ENCODE results near the gene PNPLA7.
A peak's percentile ranks its signal among the peaks of the same experiment; 100 is the strongest.
"Not testable (repeated sequence)": the region's sequence is repeated elsewhere in the genome, so short reads cannot be mapped to it uniquely, and the experiment has no call there.

The PNPLA7 gene

GRCh38 chr9:137553654-137554053, 3.5 kb upstream of the PNPLA7 start:
- 93% methylated on average over 10 of the region's 10 CpGs for WGBS

DNA sequence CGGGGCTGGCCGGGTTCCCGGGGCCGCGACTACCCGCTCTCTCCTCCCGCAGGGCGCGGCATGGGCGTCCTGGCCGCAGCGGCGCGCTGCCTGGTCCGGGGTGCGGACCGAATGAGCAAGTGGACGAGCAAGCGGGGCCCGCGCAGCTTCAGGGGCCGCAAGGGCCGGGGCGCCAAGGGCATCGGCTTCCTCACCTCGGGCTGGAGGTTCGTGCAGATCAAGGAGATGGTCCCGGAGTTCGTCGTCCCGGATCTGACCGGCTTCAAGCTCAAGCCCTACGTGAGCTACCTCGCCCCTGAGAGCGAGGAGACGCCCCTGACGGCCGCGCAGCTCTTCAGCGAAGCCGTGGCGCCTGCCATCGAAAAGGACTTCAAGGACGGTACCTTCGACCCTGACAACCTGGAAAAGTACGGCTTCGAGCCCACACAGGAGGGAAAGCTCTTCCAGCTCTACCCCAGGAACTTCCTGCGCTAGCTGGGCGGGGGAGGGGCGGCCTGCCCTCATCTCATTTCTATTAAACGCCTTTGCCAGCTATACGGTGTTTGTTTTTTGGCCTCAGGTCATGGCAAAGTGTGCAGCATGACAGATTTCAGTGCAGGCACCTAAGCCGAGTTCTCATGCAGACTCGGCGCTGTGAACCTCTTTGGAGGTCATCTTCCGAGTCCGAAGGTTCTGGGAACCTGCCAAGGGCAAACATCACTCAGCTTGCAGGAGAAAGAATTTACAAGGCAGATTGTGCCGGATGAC, 2.0 kb upstream of the PNPLA7 start:
- peak overlapping the region; percentile 76 for H2BK15ac ChIP-seq (ENCODE audit: low read depth, poor library complexity, severe bottlenecking)
- WGBS = 14% methylated on average over 48 of the region's 58 CpGs
- H3K4ac ChIP-seq (ENCODE audit: low read depth in 1 of 2, low read length in 2 of 2) = peak overlapping the region in 1 of 2 experiments; percentile 90
- H2AK5ac ChIP-seq (ENCODE audit: low read length, severe bottlenecking) = no peak overlapping the region
- peak; percentile 5 for DNase-seq
- peak overlapping the region; percentile 29 for H2AFZ ChIP-seq (ENCODE audit: low read depth, low read length)
- peaks cover 15% of the 10 kb centered on the region for H3K4me1 ChIP-seq (ENCODE audit: control insufficient read depth, insufficient read depth, low read depth, low read length)
- peaks cover 31 to 42% of the 10 kb centered on the region in 2 experiments for H3K36me3 ChIP-seq (ENCODE audit: control insufficient read depth in 1 of 2, insufficient read depth in 2 of 2, low read depth in 1 of 2, low read length in 2 of 2)
- H3K9me3 ChIP-seq (ENCODE audit: control insufficient read depth, low read length) = no peaks in the 10 kb centered on the region
- H3K79me1 ChIP-seq (replicated peaks; ENCODE audit: low read length, poor library complexity, severe bottlenecking) = peaks cover 20% of the 10 kb centered on the region
- no peaks in the 10 kb centered on the region for H3K27me3 ChIP-seq (ENCODE audit: control insufficient read depth in 1 of 2, insufficient read depth in 1 of 2, low read length in 2 of 2)
- H2BK120ac ChIP-seq (ENCODE audit: low read depth, low read length) = peak overlapping the region; percentile 96
- no peak overlapping the region for H2BK5ac ChIP-seq (ENCODE audit: low read depth, low read length, poor library complexity, severe bottlenecking)
- peak overlapping the region; percentile 93 for H3K9ac ChIP-seq (ENCODE audit: low read length)
- peak overlapping the region; percentile 87 to 96 for H3K4me3 ChIP-seq (ENCODE audit: insufficient read depth in 1 of 2, low read depth in 1 of 2, low read length in 2 of 2)
- peak overlapping the region; percentile 80 for H3K4me2 ChIP-seq (ENCODE audit: low read length, poor library complexity, severe bottlenecking)
- H3K14ac ChIP-seq (ENCODE audit: low read length in 2 of 2) = peak overlapping the region in 1 of 2 experiments; percentile 69
- no peak overlapping the region for H4K91ac ChIP-seq (ENCODE audit: low read length)
- H3K27ac ChIP-seq (ENCODE audit: low read length, poor library complexity, severe bottlenecking) = peak overlapping the region; percentile 37
- H2BK12ac ChIP-seq (ENCODE audit: low read length in 2 of 2) = peak overlapping the region in 1 of 2 experiments; percentile 2
- H4K8ac ChIP-seq (ENCODE audit: low read length) = peak overlapping the region; percentile 79
- H3K23ac ChIP-seq (ENCODE audit: low read length in 2 of 2) = peak overlapping the region in 1 of 2 experiments; percentile 65
- peak overlapping the region; percentile 60 to 79 for H3K18ac ChIP-seq (ENCODE audit: low read depth in 1 of 2, low read length in 2 of 2)

More at GRCh38 chr9:137553654-137554053, 3.5 kb upstream of the PNPLA7 start:
- H3K9me3 ChIP-seq (ENCODE audit: control insufficient read depth, low read length); H2BK120ac ChIP-seq (ENCODE audit: low read depth, low read length); DNase-seq; H3K4ac ChIP-seq (ENCODE audit: low read depth in 1 of 2, low read length in 2 of 2); H2BK12ac ChIP-seq (ENCODE audit: low read length in 2 of 2); H2AFZ ChIP-seq (ENCODE audit: low read depth, low read length); H3K18ac ChIP-seq (ENCODE audit: low read depth in 1 of 2, low read length in 2 of 2); H3K27me3 ChIP-seq (ENCODE audit: control insufficient read depth in 1 of 2, insufficient read depth in 1 of 2, low read length in 2 of 2); H3K9ac ChIP-seq (ENCODE audit: low read length); H3K27ac ChIP-seq (ENCODE audit: low read length, poor library complexity, severe bottlenecking); H4K8ac ChIP-seq (ENCODE audit: low read length); H3K23ac ChIP-seq (ENCODE audit: low read length in 2 of 2); H4K91ac ChIP-seq (ENCODE audit: low read length); H3K4me2 ChIP-seq (ENCODE audit: low read length, poor library complexity, severe bottlenecking); H2BK15ac ChIP-seq (ENCODE audit: low read depth, poor library complexity, severe bottlenecking); H3K4me3 ChIP-seq (ENCODE audit: insufficient read depth in 1 of 2, low read depth in 1 of 2, low read length in 2 of 2); H2BK5ac ChIP-seq (ENCODE audit: low read depth, low read length, poor library complexity, severe bottlenecking); H3K14ac ChIP-seq (ENCODE audit: low read length in 2 of 2); H2AK5ac ChIP-seq (ENCODE audit: low read length, severe bottlenecking): not testable (repeated sequence)
- peaks cover 16% of the 10 kb centered on the region for H3K4me1 ChIP-seq (ENCODE audit: control insufficient read depth, insufficient read depth, low read depth, low read length)
- peaks cover 25% of the 10 kb centered on the region for H3K79me1 ChIP-seq (replicated peaks; ENCODE audit: low read length, poor library complexity, severe bottlenecking)
- H3K36me3 ChIP-seq (ENCODE audit: control insufficient read depth in 1 of 2, insufficient read depth in 2 of 2, low read depth in 1 of 2, low read length in 2 of 2) = peaks cover 44 to 50% of the 10 kb centered on the region in 2 experiments

- H3K9ac ChIP-seq (ENCODE audit: low read length) = peak within 1 kb of the TSS; percentile 93
- H3K36me3 ChIP-seq (ENCODE audit: control insufficient read depth in 1 of 2, insufficient read depth in 2 of 2, low read depth in 1 of 2, low read length in 2 of 2) = peaks cover 24 to 43% of the 10 kb centered on the region in 2 experiments
- peak within 1 kb of the TSS; percentile 96 for H2BK120ac ChIP-seq (ENCODE audit: low read depth, low read length)
- peak within 1 kb of the TSS; percentile 90 for H4K8ac ChIP-seq (ENCODE audit: low read length)
- no peaks in the 10 kb centered on the region for H3K9me3 ChIP-seq (ENCODE audit: control insufficient read depth, low read length)
- peak within 1 kb of the TSS; percentile 76 for H2BK15ac ChIP-seq (ENCODE audit: low read depth, poor library complexity, severe bottlenecking)
- peak within 1 kb of the TSS in 1 of 2 experiments; percentile 89 for H3K14ac ChIP-seq (ENCODE audit: low read length in 2 of 2)
- no peaks in the 10 kb centered on the region for H3K27me3 ChIP-seq (ENCODE audit: control insufficient read depth in 1 of 2, insufficient read depth in 1 of 2, low read length in 2 of 2)
- peak within 1 kb of the TSS in 1 of 2 experiments; percentile 67 for H2BK12ac ChIP-seq (ENCODE audit: low read length in 2 of 2)
- peak within 1 kb of the TSS; percentile 92 for H4K91ac ChIP-seq (ENCODE audit: low read length)
- peak; percentile 89 for DNase-seq
- peak within 1 kb of the TSS; percentile 37 for H3K27ac ChIP-seq (ENCODE audit: low read length, poor library complexity, severe bottlenecking)
- H3K4ac ChIP-seq (ENCODE audit: low read depth in 1 of 2, low read length in 2 of 2) = peak within 1 kb of the TSS; percentile 67 to 90
- H3K4me3 ChIP-seq (ENCODE audit: insufficient read depth in 1 of 2, low read depth in 1 of 2, low read length in 2 of 2) = peak within 1 kb of the TSS; percentile 87 to 96
- no peak within 1 kb of the TSS for H2AK5ac ChIP-seq (ENCODE audit: low read length, severe bottlenecking)
- H3K23ac ChIP-seq (ENCODE audit: low read length in 2 of 2) = peak within 1 kb of the TSS in 1 of 2 experiments; percentile 65
- H3K79me1 ChIP-seq (replicated peaks; ENCODE audit: low read length, poor library complexity, severe bottlenecking) = peaks cover 15% of the 10 kb centered on the region
- H3K4me2 ChIP-seq (ENCODE audit: low read length, poor library complexity, severe bottlenecking) = peak within 1 kb of the TSS; percentile 95
- peak within 1 kb of the TSS; percentile 46 for H2AFZ ChIP-seq (ENCODE audit: low read depth, low read length)
- peak within 1 kb of the TSS; percentile 84 for H3K18ac ChIP-seq (ENCODE audit: low read depth in 1 of 2, low read length in 2 of 2)
- WGBS = 0% methylated on average over 48 of the region's 106 CpGs
- no peak within 1 kb of the TSS for H2BK5ac ChIP-seq (ENCODE audit: low read depth, low read length, poor library complexity, severe bottlenecking)
- peaks cover 15% of the 10 kb centered on the region for H3K4me1 ChIP-seq (ENCODE audit: control insufficient read depth, insufficient read depth, low read depth, low read length)
Observed at GRCh38 chr9:137551264-137552021, 1.2 kb upstream of the PNPLA7 start, which contains the start of gene MRPL41. Gene MRPL41 (plus strand): TSS chr9:137551879. CDS start chr9:137552082, 203 bp downstream.

GRCh38 chr9:137550958-137551263, 709 bp upstream of the PNPLA7 start:
- H2BK15ac ChIP-seq (ENCODE audit: low read depth, poor library complexity, severe bottlenecking); H3K27me3 ChIP-seq (ENCODE audit: control insufficient read depth in 1 of 2, insufficient read depth in 1 of 2, low read length in 2 of 2); H3K23ac ChIP-seq (ENCODE audit: low read length in 2 of 2); H3K9me3 ChIP-seq (ENCODE audit: control insufficient read depth, low read length); DNase-seq; H3K27ac ChIP-seq (ENCODE audit: low read length, poor library complexity, severe bottlenecking); H2BK5ac ChIP-seq (ENCODE audit: low read depth, low read length, poor library complexity, severe bottlenecking); H2AK5ac ChIP-seq (ENCODE audit: low read length, severe bottlenecking): not testable (repeated sequence)
- Histone ChIP-seq H3K9ac (ENCODE audit: low read length) (peak overlapping the region; percentile 78), H3K4ac (ENCODE audit: low read depth in 1 of 2, low read length in 2 of 2) (peak overlapping the region in 1 of 2 experiments; percentile 89), H3K4me1 (ENCODE audit: control insufficient read depth, insufficient read depth, low read depth, low read length) (peaks cover 15% of the 10 kb centered on the region), H4K91ac (ENCODE audit: low read length) (peak overlapping the region; percentile 92), H2BK12ac (ENCODE audit: low read length in 2 of 2) (peak overlapping the region in 1 of 2 experiments; percentile 67), H3K36me3 (ENCODE audit: control insufficient read depth in 1 of 2, insufficient read depth in 2 of 2, low read depth in 1 of 2, low read length in 2 of 2) (peaks cover 19 to 39% of the 10 kb centered on the region in 2 experiments), H4K8ac (ENCODE audit: low read length) (peak overlapping the region; percentile 90), H3K79me1 (replicated peaks; ENCODE audit: low read length, poor library complexity, severe bottlenecking) (peaks cover 12% of the 10 kb centered on the region), H3K14ac (ENCODE audit: low read length in 2 of 2) (peak overlapping the region in 1 of 2 experiments; percentile 89), H3K4me2 (ENCODE audit: low read length, poor library complexity, severe bottlenecking) (peak overlapping the region; percentile 95), H3K4me3 (ENCODE audit: insufficient read depth in 1 of 2, low read depth in 1 of 2, low read length in 2 of 2) (peak overlapping the region; percentile 69 to 74), H3K18ac (ENCODE audit: low read depth in 1 of 2, low read length in 2 of 2) (peak overlapping the region; percentile 84), H2BK120ac (ENCODE audit: low read depth, low read length) (peak overlapping the region; percentile 92), H2AFZ (ENCODE audit: low read depth, low read length) (peak overlapping the region; percentile 46)
- WGBS = 2% methylated on average over 11 of the region's 17 CpGs

All from mesenchymal stem cell (in vitro differentiated cells and primary cell).